H9 (cell line): ENCODE measurements around the gene RUNX1. TPM values are rescaled to one million over a fixed set of nuclear protein-coding genes. Genes with fewer than 3 reads are reported as not detected.

Source experiments
- DNase-seq: peaks from one replicate; pipeline ENCODE4 v3.0.0-alpha.2; 2017
- H2AFZ ChIP-seq: one replicate; pipeline ENCODE4 v1.6.1; 2013; ENCODE audit warnings: mild to moderate bottlenecking, low read length, control low read depth, moderate library complexity
- H2AK5ac ChIP-seq: 2 replicates; pipeline ENCODE4 v1.6.1; 2013; ENCODE audit warnings: low read length, control low read depth, mixed read lengths; ENCODE audit not compliant: insufficient read length
- H2BK120ac ChIP-seq: one replicate; pipeline ENCODE4 v1.6.1; 2013; ENCODE audit warnings: low read depth, mild to moderate bottlenecking, low read length, control low read depth, inconsistent platforms; ENCODE audit not compliant: poor library complexity, severe bottlenecking
- H2BK12ac ChIP-seq: 2 replicates; pipeline ENCODE4 v1.6.1; 2013; ENCODE audit warnings: low read length, control low read depth, mixed read lengths, low read depth; ENCODE audit not compliant: insufficient read length
- H2BK15ac ChIP-seq: 2 replicates; pipeline ENCODE4 v1.6.1; 2013; ENCODE audit warnings: low read depth, low read length, control low read depth
- H2BK20ac ChIP-seq: one replicate; pipeline ENCODE4 v1.6.1; 2013; ENCODE audit warnings: low read depth, mild to moderate bottlenecking, low read length, control low read depth, inconsistent platforms; ENCODE audit not compliant: poor library complexity, severe bottlenecking
- H2BK5ac ChIP-seq: 2 replicates; pipeline ENCODE4 v1.6.1; 2013; ENCODE audit warnings: low read length, control low read depth, mixed read lengths; ENCODE audit not compliant: insufficient read length
- H3K14ac ChIP-seq: 2 replicates; pipeline ENCODE4 v1.6.1; 2013; ENCODE audit warnings: low read length, control low read depth; ENCODE audit not compliant: insufficient read depth
- H3K18ac ChIP-seq: 2 replicates; pipeline ENCODE4 v1.6.1; 2013; ENCODE audit warnings: low read depth, mild to moderate bottlenecking, mixed read lengths, low read length, control low read depth; ENCODE audit not compliant: insufficient read length
- H3K23ac ChIP-seq: 2 replicates; pipeline ENCODE4 v1.6.1; 2013; ENCODE audit warnings: low read length, control low read depth, mixed read lengths, low read depth; ENCODE audit not compliant: insufficient read length
- H3K23me2 ChIP-seq: 2 replicates; pipeline ENCODE4 v1.6.1; 2013; ENCODE audit warnings: low read depth, mild to moderate bottlenecking, mixed read lengths, low read length, control low read depth; ENCODE audit not compliant: insufficient read length, poor library complexity, severe bottlenecking
- H3K27ac ChIP-seq: 2 replicates; pipeline ENCODE4 v1.5.1; 2013; ENCODE audit warnings: low read length, control low read depth, mixed read lengths, low read depth; ENCODE audit not compliant: insufficient read length
- H3K27me3 ChIP-seq: 2 replicates; pipeline ENCODE4 v1.6.1; 2013; ENCODE audit warnings: low read length, control low read depth, inconsistent platforms; ENCODE audit not compliant: insufficient read depth
- H3K4ac ChIP-seq: 2 replicates; pipeline ENCODE4 v1.6.1; 2013; ENCODE audit warnings: low read depth, mild to moderate bottlenecking, control low read depth, inconsistent platforms, low read length, moderate library complexity
- H3K4me1 ChIP-seq: 2 replicates; pipeline ENCODE4 v1.6.1; 2013; ENCODE audit warnings: low read length, control low read depth, inconsistent platforms; ENCODE audit not compliant: insufficient read depth
- H3K4me2 ChIP-seq: 2 replicates; pipeline ENCODE4 v1.6.1; 2013; ENCODE audit warnings: low read length, control low read depth, mixed read lengths; ENCODE audit not compliant: insufficient read length, insufficient read depth
- H3K56ac ChIP-seq: 2 replicates; pipeline ENCODE4 v1.6.1; 2013; ENCODE audit warnings: low read depth, mild to moderate bottlenecking, mixed read lengths, low read length, control low read depth; ENCODE audit not compliant: insufficient read length
- H3K79me1 ChIP-seq: 2 replicates; pipeline ENCODE4 v1.6.1; 2013; ENCODE audit warnings: low read depth, mild to moderate bottlenecking, moderate library complexity, low read length, control low read depth, inconsistent platforms; ENCODE audit not compliant: insufficient read depth, poor library complexity, severe bottlenecking
- H3K79me2 ChIP-seq: 2 replicates; pipeline ENCODE4 v1.6.1; 2013; ENCODE audit warnings: low read length, control low read depth, inconsistent platforms; ENCODE audit not compliant: insufficient read depth
- H3K9ac ChIP-seq: 2 replicates; pipeline ENCODE4 v1.6.1; 2013; ENCODE audit warnings: low read length, control low read depth, mixed read lengths; ENCODE audit not compliant: insufficient read length; ENCODE audit errors: extremely low read depth
- H3K9me3 ChIP-seq: one replicate; pipeline ENCODE4 v1.6.1; 2013; ENCODE audit warnings: low read depth, low read length, inconsistent platforms; ENCODE audit not compliant: control insufficient read depth
- H3T11ph ChIP-seq: one replicate; pipeline ENCODE4 v1.6.1; 2013; ENCODE audit warnings: mild to moderate bottlenecking, low read length, control low read depth, inconsistent platforms
- H4K20me1 ChIP-seq: one replicate; pipeline ENCODE4 v1.6.1; 2013; ENCODE audit not compliant: control insufficient read depth, insufficient read length, insufficient read depth
- H4K5ac ChIP-seq: 2 replicates; pipeline ENCODE4 v1.6.1; 2013; ENCODE audit warnings: low read depth, mild to moderate bottlenecking, mixed read lengths, low read length, control low read depth; ENCODE audit not compliant: insufficient read length
- H4K8ac ChIP-seq: replicated peaks from 2 replicates; pipeline ENCODE4 v1.6.1; 2013; ENCODE audit warnings: low read length, control low read depth, mixed read lengths, low read depth; ENCODE audit not compliant: insufficient read length
- H4K91ac ChIP-seq: 2 replicates; pipeline ENCODE4 v1.6.1; 2013; ENCODE audit warnings: low read depth, mild to moderate bottlenecking, moderate library complexity, mixed read lengths, low read length, control low read depth; ENCODE audit not compliant: insufficient read length
- H3K27ac Mint-ChIP-seq, 3 experiments: 2 replicates in 2 of 3; 3 replicates in 1 of 3; pipeline ENCODE4 v1.8.0; 2020 to 2021; ENCODE audit warnings: mixed read lengths in 3 of 3, mild to moderate bottlenecking in 1 of 3, moderate library complexity in 1 of 3
- H3K27me3 Mint-ChIP-seq: 2 replicates; pipeline ENCODE4 v1.8.0; 2021; ENCODE audit warnings: low read depth, mild to moderate bottlenecking, moderate library complexity, mixed read lengths
- H3K36me3 Mint-ChIP-seq, 3 experiments: 2 replicates in 2 of 3; 3 replicates in 1 of 3; pipeline ENCODE4 v1.8.0; 2020 to 2021; ENCODE audit warnings: low read depth in 3 of 3, mixed read lengths in 3 of 3; ENCODE audit not compliant: insufficient read depth in 1 of 3
- H3K4me1 Mint-ChIP-seq, 2 experiments: 2 replicates each; pipeline ENCODE4 v1.8.0; 2020; ENCODE audit warnings: mixed read lengths in 2 of 2
- H3K4me3 Mint-ChIP-seq, 2 experiments: 2 replicates in 1 of 2; 3 replicates in 1 of 2; pipeline ENCODE4 v1.8.0; 2020 to 2021; ENCODE audit warnings: mild to moderate bottlenecking in 2 of 2, mixed read lengths in 2 of 2, moderate library complexity in 1 of 2
- H3K9me3 Mint-ChIP-seq, 2 experiments: 2 replicates in 1 of 2; 3 replicates in 1 of 2; pipeline ENCODE4 v1.8.0; 2020; ENCODE audit warnings: mild to moderate bottlenecking in 2 of 2, mixed read lengths in 2 of 2, moderate library complexity in 1 of 2
- CTCF ChIP-seq: fragments of 200-600 bp; sonication (generic); conservative IDR thresholded peaks from 3 replicates; pipeline ENCODE4 v1.8.0; 2021; ENCODE audit warnings: antibody characterized with exemption, mild to moderate bottlenecking
- WGBS: extraction: QIAGEN DNeasy Blood & Tissue Kit; methylation state at CpG from one replicate; pipeline ENCODE4 v1.1.7; 2013; ENCODE audit warnings: missing lambda C conversion rate, low lambda C conversion rate, mixed read lengths; ENCODE audit not compliant: insufficient read length; ENCODE audit errors: extremely low coverage; 5-methylcytosine and 5-hydroxymethylcytosine counted together
- total RNA-seq: library from RNA; stranded (reverse); gene quantifications from 2 replicates; pipeline ENCODE4 v1.2.1, GENCODE V29; 2021

The RUNX1 gene
- total RNA-seq, 1 experiment from 2014 or later = 0.72 TPM

- Histone ChIP-seq H2BK15ac (no peak overlapping the region), H3K23ac (no peak overlapping the region), H3K79me1 (no peaks in the 10 kb centered on the region), H4K8ac (no peak overlapping the region), H3K14ac (no peak overlapping the region), H3K56ac (no peak overlapping the region), H2BK12ac (no peak overlapping the region), H2BK20ac (no peak overlapping the region), H4K5ac (no peak overlapping the region), H4K91ac (no peak overlapping the region), H3K9me3 (no peaks in the 10 kb centered on the region), H4K20me1 (no peaks in the 10 kb centered on the region), H2AK5ac (no peak overlapping the region), H3K23me2 (no peaks in the 10 kb centered on the region), H3K18ac (no peak overlapping the region), H3K4me1 (no peaks in the 10 kb centered on the region), H2BK5ac (no peak overlapping the region), H3K9ac (no peak overlapping the region), H3T11ph (no peak overlapping the region), H2AFZ (no peak overlapping the region), H3K27ac (no peak overlapping the region), H3K27me3 (no peaks in the 10 kb centered on the region; the same call in 1 of the 2 replicates), H3K79me2 (no peaks in the 10 kb centered on the region), H2BK120ac (no peak overlapping the region), H3K4me2 (no peak overlapping the region), H3K4ac (no peak overlapping the region)
- peaks cover under 1% of the 10 kb centered on the region for H3K27me3 Mint-ChIP-seq
- H3K4me1 Mint-ChIP-seq = no peaks in the 10 kb centered on the region
- no peak overlapping the region for H3K27ac Mint-ChIP-seq
- H3K36me3 Mint-ChIP-seq = no peaks in the 10 kb centered on the region
- no peak for DNase-seq
- no peak overlapping the region for H3K4me3 Mint-ChIP-seq
- no peak for TF ChIP-seq CTCF
- WGBS = no CpG with 5 or more reads among the region's 3 CpGs
- peaks cover 0 to 2% of the 10 kb centered on the region in 2 experiments; a peak in 3 of 5 replicates for H3K9me3 Mint-ChIP-seq
Measured at GRCh38 chr21:34768326-34768725, 280.8 kb downstream of the RUNX1 start.
